ENCODE results near the gene RALBP1.

The RALBP1 gene

GRCh38 chr18:9507565-9508088 lies 32.3 kb downstream of the RALBP1 start:
- DNase-seq (ENCODE audit: low read depth, low spot score): no peak

- no peak for DNase-seq (ENCODE audit: low read depth, low spot score)
Measured at GRCh38 chr18:9508446-9509025, 33.2 kb downstream of the RALBP1 start.

- DNase-seq (ENCODE audit: low read depth, low spot score): no peak
Measured at GRCh38 chr18:9513971-9514512, 38.7 kb downstream of the RALBP1 start.

- no peak for DNase-seq (ENCODE audit: low read depth, low spot score)
Measured at GRCh38 chr18:9516437-9517064, 41.2 kb downstream of the RALBP1 start.

- DNase-seq (ENCODE audit: low read depth, low spot score): no peak
Measured at GRCh38 chr18:9517869-9518268, 42.6 kb downstream of the RALBP1 start.

GRCh38 chr18:9519399-9519798 lies 44.1 kb downstream of the RALBP1 start:
- DNase-seq (ENCODE audit: low read depth, low spot score): no peak

GRCh38 chr18:9520666-9521065 lies 45.4 kb downstream of the RALBP1 start:
- DNase-seq (ENCODE audit: low read depth, low spot score): no peak

GRCh38 chr18:9521770-9522169 lies 46.5 kb downstream of the RALBP1 start:
- DNase-seq (ENCODE audit: low read depth, low spot score): no peak

GRCh38 chr18:9522952-9523351 lies 47.6 kb downstream of the RALBP1 start:
- DNase-seq (ENCODE audit: low read depth, low spot score): no peak

- no peak for DNase-seq (ENCODE audit: low read depth, low spot score)
Measured at GRCh38 chr18:9526458-9526857, 51.1 kb downstream of the RALBP1 start.

GRCh38 chr18:9530226-9531009 lies 55.1 kb downstream of the RALBP1 start:
- DNase-seq (ENCODE audit: low read depth, low spot score): no peak

- DNase-seq (ENCODE audit: low read depth, low spot score): no peak
Measured at GRCh38 chr18:9531791-9532410, 56.6 kb downstream of the RALBP1 start.

GRCh38 chr18:9534844-9535243 lies 59.5 kb downstream of the RALBP1 start:
- no peak for DNase-seq (ENCODE audit: low read depth, low spot score)

- no peak for DNase-seq (ENCODE audit: low read depth, low spot score)
Measured at GRCh38 chr18:9535430-9535991, 60.2 kb downstream of the RALBP1 start.

- no peak for DNase-seq (ENCODE audit: low read depth, low spot score)
Measured at GRCh38 chr18:9536354-9537152, 61.2 kb downstream of the RALBP1 start.

GRCh38 chr18:9537677-9538076 lies 62.4 kb downstream of the RALBP1 start:
- DNase-seq (ENCODE audit: low read depth, low spot score): no peak

- no peak for DNase-seq (ENCODE audit: low read depth, low spot score)
Measured at GRCh38 chr18:9539283-9539682, 64.0 kb downstream of the RALBP1 start.

- no peak for DNase-seq (ENCODE audit: low read depth, low spot score)
Measured at GRCh38 chr18:9539938-9540337, 64.6 kb downstream of the RALBP1 start.

GRCh38 chr18:9542924-9543323 lies 67.6 kb downstream of the RALBP1 start:
- no peak for DNase-seq (ENCODE audit: low read depth, low spot score)

GRCh38 chr18:9545029-9545428 lies 69.7 kb downstream of the RALBP1 start:
- no peak for DNase-seq (ENCODE audit: low read depth, low spot score)

- no peak for DNase-seq (ENCODE audit: low read depth, low spot score)
Measured at GRCh38 chr18:9546468-9546867, 71.2 kb downstream of the RALBP1 start.
